GM12891 (cell line): ENCODE measurements around the gene COL6A3.

Experiments
- PAX5 ChIP-seq: IDR thresholded peaks from 2 replicates; pipeline ENCODE4 v1.6.1; 2011; ENCODE audit warnings: low read length, moderate library complexity, mild to moderate bottlenecking; ENCODE audit not compliant: insufficient read depth, severe bottlenecking
- POLR2A ChIP-seq: IDR thresholded peaks from 2 replicates; pipeline ENCODE4 v1.6.1; 2011; ENCODE audit warnings: low read depth, low read length, control low read depth
- POLR2AphosphoS5 ChIP-seq: IDR thresholded peaks from 2 replicates; pipeline ENCODE4 v1.6.1; 2011; ENCODE audit warnings: low read depth, low read length, control low read depth
- SPI1 ChIP-seq: IDR thresholded peaks from 2 replicates; pipeline ENCODE4 v1.6.1; 2011; ENCODE audit warnings: low read depth, low read length, control low read depth
- TAF1 ChIP-seq: IDR thresholded peaks from 2 replicates; pipeline ENCODE4 v1.6.1; 2011; ENCODE audit warnings: low read depth, low read length, control low read depth

DNA sequence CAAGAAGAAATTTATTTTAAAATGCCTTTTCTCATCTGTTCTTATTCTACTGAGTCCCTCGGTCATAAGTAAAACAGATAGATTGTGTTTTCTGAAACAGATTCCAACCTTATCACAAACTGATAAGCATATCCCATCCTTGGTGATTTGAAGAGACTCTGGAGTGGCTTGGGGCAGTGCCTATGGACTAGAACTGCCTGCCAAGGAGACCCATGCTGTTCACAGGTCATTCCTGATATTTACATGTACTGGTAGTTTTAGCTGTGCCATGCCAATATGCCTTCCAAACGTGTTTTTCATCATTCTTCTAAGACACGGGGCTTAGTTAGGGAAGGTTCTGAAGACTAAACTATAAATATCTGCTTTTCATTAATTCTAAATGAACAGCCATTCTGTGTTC is 11.4 kb upstream of the COL6A3 start:
- no peak for TF ChIP-seq POLR2A
- TF ChIP-seq POLR2AphosphoS5: no peak
- no peak for TF ChIP-seq SPI1
- TF ChIP-seq TAF1: no peak
- TF ChIP-seq PAX5: no peak
